Dendritic cell treated with granulocyte-macrophage colony-stimulating factor and Interleukin-4, amounts not matched to agents 40 ng/mL and 50 ng/mL, for 4 days (primary cell): ENCODE data around the gene CPN1.

Experiments used
- H3K27ac Mint-ChIP-seq: one replicate; pipeline ENCODE4 v1.8.0; 2022; ENCODE audit warnings: mild to moderate bottlenecking, mixed read lengths
- H3K27me3 Mint-ChIP-seq: one replicate; pipeline ENCODE4 v1.8.0; 2022; ENCODE audit warnings: mild to moderate bottlenecking, mixed read lengths
- H3K36me3 Mint-ChIP-seq: one replicate; pipeline ENCODE4 v1.8.0; 2022; ENCODE audit warnings: low read depth, mixed read lengths
- H3K4me1 Mint-ChIP-seq: one replicate; pipeline ENCODE4 v1.8.0; 2022; ENCODE audit warnings: low read depth, mixed read lengths
- H3K4me3 Mint-ChIP-seq: one replicate; pipeline ENCODE4 v1.8.0; 2022; ENCODE audit warnings: mild to moderate bottlenecking, moderate library complexity, mixed read lengths
- H3K9me3 Mint-ChIP-seq: one replicate; pipeline ENCODE4 v1.8.0; 2022; ENCODE audit warnings: mixed read lengths
- intact Hi-C: fragments of 100-400 bp; cut with micrococcal nuclease; formaldehyde crosslinking; loops from one replicate; pipeline ENCODE4 v1.15.0; 2022

The CPN1 gene

DNA sequence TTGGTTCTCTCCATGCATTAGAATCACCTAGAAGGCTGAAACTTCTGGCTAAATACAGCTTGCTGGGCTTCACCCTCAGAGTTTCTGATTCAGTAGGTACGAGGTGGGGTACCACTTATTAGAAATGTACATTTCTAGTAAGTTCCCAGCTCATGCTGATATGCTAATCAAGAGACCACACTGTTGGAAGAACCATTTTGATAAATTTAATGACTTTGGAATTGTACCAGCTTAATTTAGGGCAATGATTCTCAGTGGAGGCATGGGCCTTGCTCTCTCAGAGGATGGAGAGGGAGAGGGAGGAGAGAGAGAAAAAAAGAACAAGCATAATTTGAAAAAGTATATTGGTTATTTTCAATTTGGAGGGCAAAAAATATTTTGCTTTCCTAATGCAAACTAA lies 20.3 kb downstream of the CPN1 start:
- Mint-ChIP-seq H3K9me3 (no peaks in the 10 kb centered on the region), H3K36me3 (no peaks in the 10 kb centered on the region), H3K27ac (no peak overlapping the region), H3K27me3 (peaks cover 13% of the 10 kb centered on the region), H3K4me1 (no peaks in the 10 kb centered on the region), H3K4me3 (no peak overlapping the region)
- intact Hi-C loops: no loop called here

DNA sequence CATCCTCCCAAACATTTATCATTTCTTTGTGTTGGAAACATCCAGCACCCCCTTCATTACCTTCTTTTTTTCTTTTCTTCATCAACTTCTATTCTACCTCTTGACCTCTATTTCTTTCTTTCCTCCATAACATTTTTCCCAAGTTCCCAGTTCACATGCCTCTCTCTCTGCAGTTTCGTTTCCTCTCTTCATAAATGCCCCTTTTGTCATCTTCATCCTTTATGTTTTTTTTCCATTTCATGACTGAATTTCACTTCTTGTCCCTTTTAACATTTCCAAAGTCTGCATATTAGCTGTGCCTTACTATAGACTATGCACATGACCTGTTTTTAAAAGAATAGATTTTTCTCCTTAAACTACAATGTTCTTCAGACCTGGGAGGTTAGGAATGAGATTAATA lies 23.7 kb downstream of the CPN1 start:
- Mint-ChIP-seq H3K9me3 (no peaks in the 10 kb centered on the region), H3K27me3 (peaks cover 12% of the 10 kb centered on the region), H3K27ac (no peak overlapping the region), H3K36me3 (no peaks in the 10 kb centered on the region), H3K4me3 (no peak overlapping the region), H3K4me1 (no peaks in the 10 kb centered on the region)
- intact Hi-C loops: no loop called here

DNA sequence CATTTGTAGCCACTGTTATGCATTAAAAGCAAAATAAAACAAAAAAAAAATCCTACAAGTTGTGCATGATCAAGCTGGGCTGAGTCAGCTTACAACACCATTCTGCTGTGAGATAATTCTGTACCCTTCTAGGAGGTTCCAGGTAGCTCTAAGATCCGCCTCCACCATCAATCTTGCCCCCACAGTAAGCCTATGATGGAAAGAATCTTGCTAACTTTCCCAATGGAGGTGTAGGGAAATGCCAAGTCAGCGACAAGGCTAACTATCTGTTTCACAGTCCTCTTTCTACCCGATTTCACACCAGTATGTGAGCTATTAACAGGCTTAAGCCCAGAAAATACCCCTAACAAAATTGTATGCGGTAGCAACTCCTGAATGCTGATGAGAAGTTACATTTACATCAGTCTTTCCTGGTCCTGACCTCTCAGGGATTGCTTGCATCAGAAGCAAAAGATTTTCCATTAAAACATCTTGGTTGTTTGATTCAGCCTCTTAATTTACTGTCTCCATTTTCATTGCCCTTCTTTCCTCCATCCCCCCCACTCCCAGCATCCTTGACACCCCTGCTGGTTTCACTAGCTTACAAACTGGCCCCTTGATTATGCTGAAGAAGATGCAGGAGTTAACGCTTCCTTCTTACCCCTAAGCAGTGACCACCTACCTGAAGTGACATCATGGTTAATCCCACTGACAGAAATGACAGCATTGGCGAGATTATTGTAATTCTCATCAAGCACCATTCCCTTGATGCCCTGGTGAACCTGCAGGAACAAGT lies 27.8 kb downstream of the CPN1 start:
- no peaks in the 10 kb centered on the region for H3K9me3 Mint-ChIP-seq
- intact Hi-C loops: no loop called here
- H3K36me3 Mint-ChIP-seq: no peaks in the 10 kb centered on the region
- no peak overlapping the region for H3K27ac Mint-ChIP-seq
- H3K27me3 Mint-ChIP-seq: peaks cover 12% of the 10 kb centered on the region
- H3K4me1 Mint-ChIP-seq: no peaks in the 10 kb centered on the region
- no peak overlapping the region for H3K4me3 Mint-ChIP-seq

DNA sequence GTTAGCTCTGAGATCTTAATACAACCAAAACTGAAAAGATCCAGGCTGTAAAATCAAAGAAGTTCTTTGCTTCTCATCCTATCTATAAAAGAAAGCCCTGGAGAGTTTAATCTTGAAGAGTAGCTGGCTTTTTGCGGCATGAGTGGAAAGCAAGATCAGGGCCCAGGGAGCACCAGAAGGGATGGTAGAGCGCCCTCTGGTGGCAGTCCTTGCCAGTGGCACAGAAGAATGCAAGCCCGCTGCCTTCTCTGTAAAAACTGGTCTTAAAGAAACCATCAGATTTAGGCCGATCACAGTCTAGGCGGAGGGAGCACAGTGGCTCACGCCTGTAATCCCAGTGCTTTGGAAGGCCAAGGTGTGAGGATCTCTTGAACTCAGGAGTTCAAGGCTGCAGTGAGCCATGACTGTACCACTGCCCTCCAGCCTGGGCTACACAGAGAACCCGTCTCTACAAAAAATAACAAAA lies 35.6 kb downstream of the CPN1 start:
- intact Hi-C loops: loop anchor here (1.0 to 5.0 kb wide), 2 partner anchors 74 to 200 kb away; no protein-coding TSS in a partner anchor
- H3K36me3 Mint-ChIP-seq: no peaks in the 10 kb centered on the region
- H3K27me3 Mint-ChIP-seq: no peaks in the 10 kb centered on the region
- peaks cover 5% of the 10 kb centered on the region for H3K4me1 Mint-ChIP-seq
- no peaks in the 10 kb centered on the region for H3K9me3 Mint-ChIP-seq
- H3K4me3 Mint-ChIP-seq: no peak overlapping the region
- H3K27ac Mint-ChIP-seq: no peak overlapping the region

DNA sequence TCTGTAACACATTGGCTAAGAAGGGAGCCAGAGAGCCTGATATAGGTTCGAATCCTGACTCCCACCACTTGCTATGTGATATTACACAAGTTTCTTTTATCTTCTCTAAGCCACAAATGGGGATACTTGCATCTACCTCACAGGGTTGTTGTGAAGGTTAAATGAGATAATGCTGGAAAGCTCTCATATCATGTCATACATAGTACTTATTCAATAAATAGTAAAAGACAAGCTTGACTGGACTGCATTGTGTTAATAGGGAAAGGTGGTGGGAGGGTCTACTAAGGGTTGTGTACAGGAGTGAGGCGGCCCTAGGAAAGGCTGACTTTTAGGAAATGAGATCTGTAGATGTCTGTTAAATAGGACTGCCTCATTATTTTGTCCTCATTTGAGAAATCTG lies 36.1 kb downstream of the CPN1 start:
- Mint-ChIP-seq H3K36me3 (no peaks in the 10 kb centered on the region), H3K27me3 (no peaks in the 10 kb centered on the region), H3K4me1 (peaks cover 5% of the 10 kb centered on the region), H3K27ac (no peak overlapping the region), H3K9me3 (no peaks in the 10 kb centered on the region), H3K4me3 (no peak overlapping the region)
- intact Hi-C loops: loop anchor here (5.0 kb wide), 1 partner anchor 73 kb away; no protein-coding TSS in a partner anchor

DNA sequence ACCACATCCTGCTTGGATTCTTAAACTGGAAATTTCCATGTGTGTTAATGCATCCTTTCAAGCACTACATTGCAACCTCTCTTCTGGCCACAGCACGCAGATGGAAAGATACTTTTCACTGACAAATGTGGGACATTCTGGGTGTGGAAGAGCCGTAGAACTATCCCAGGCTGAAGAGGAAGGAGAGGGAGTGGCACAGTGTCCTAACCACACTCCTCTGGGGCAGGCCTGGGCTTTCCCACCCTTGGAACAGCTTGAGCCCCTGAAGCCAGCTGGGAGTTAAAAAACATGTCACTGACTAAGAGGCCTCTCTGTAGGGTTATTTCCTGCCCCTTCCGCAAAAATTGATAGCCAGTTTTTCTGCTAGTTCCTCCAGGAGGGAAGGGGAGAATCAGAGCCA lies 37.9 kb downstream of the CPN1 start:
- peaks cover 5% of the 10 kb centered on the region for H3K4me1 Mint-ChIP-seq
- H3K9me3 Mint-ChIP-seq: no peaks in the 10 kb centered on the region
- H3K36me3 Mint-ChIP-seq: no peaks in the 10 kb centered on the region
- intact Hi-C loops: no loop called here
- no peaks in the 10 kb centered on the region for H3K27me3 Mint-ChIP-seq
- H3K4me3 Mint-ChIP-seq: no peak overlapping the region
- H3K27ac Mint-ChIP-seq: no peak overlapping the region

DNA sequence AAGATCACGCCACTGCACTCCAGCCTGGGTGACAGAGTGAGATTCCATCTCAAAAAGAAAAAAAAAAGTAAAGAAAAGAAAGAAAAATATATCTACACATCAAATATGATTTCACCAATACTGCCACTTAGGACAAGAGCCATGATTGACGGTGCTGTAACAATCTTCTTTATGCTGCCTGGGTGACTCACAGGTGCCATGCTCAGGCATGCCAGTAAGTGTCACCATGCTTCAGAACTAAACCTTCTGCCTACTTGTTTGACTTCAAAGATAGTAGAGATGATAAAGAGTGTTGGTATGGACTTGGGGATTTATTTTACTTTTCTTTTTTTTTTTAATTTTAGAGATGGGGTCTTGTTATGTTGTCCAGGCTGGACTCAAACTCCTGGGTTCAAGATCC lies 38.3 kb downstream of the CPN1 start:
- Mint-ChIP-seq H3K4me3 (no peak overlapping the region), H3K27ac (no peak overlapping the region), H3K4me1 (peaks cover 5% of the 10 kb centered on the region), H3K27me3 (no peaks in the 10 kb centered on the region), H3K36me3 (no peaks in the 10 kb centered on the region), H3K9me3 (no peaks in the 10 kb centered on the region)
- intact Hi-C loops: no loop called here

DNA sequence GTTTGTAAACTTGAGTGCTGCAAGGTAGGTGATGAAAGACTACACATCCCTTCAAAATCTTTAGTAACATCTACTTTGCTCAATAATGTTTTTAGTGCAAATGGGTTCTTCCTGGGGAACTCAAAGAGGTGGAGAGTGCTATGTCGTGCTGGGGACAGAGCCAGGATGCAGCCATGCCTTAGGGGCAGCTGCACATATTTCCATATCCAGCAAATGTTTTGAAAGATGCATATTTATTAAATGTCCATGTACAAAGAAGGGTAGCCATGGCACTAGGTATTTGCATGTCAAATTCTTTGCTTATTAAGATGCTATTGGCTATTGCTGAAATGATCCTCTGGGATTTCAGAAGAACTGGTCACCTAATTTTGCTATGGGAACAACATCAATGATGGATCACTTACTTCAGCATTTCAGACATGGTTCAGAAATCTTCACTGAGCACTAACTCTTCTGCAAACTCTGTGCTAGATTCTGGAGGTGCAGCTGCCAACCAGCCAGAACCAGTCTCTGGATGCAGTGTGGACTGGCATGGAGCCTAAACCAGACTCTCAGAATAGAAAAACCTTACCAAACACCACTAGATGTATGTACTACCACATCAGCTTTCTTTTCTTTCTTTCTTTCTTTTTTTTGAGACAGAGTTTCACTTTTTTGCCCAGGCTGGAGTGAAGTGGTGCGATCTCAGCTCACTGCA lies 40.2 kb downstream of the CPN1 start:
- Mint-ChIP-seq H3K4me1 (peaks cover 5% of the 10 kb centered on the region), H3K27me3 (no peaks in the 10 kb centered on the region), H3K9me3 (no peaks in the 10 kb centered on the region), H3K27ac (no peak overlapping the region), H3K4me3 (no peak overlapping the region), H3K36me3 (no peaks in the 10 kb centered on the region)
- intact Hi-C loops: no loop called here

DNA sequence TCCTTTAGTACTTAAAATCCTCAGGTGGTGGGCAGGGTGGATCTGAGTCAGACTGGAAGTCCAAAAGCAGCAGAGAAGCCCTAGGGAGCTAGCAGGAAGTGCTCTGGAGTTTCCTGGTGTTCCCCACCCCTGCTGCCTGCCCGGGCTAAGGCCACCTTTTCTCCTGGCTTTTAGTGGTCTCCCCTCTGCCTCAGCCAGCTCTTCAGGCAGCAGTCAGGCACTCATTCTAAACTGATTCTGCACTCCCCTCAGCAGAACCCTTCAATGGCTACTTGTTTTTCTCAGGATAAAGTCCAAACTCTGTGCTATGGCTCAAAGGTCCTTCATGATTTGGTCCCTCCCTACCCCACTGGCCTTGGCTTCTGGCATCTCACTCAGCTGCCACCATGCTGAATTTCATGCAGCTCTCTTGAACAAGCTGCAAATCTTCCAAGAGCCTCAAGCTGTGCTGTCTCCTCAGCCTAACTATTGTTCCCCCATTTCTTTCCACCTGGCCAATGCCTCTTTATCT lies 43.1 kb downstream of the CPN1 start:
- H3K36me3 Mint-ChIP-seq: no peaks in the 10 kb centered on the region
- intact Hi-C loops: no loop called here
- H3K4me1 Mint-ChIP-seq: no peaks in the 10 kb centered on the region
- no peak overlapping the region for H3K4me3 Mint-ChIP-seq
- no peaks in the 10 kb centered on the region for H3K27me3 Mint-ChIP-seq
- no peaks in the 10 kb centered on the region for H3K9me3 Mint-ChIP-seq
- H3K27ac Mint-ChIP-seq: no peak overlapping the region

DNA sequence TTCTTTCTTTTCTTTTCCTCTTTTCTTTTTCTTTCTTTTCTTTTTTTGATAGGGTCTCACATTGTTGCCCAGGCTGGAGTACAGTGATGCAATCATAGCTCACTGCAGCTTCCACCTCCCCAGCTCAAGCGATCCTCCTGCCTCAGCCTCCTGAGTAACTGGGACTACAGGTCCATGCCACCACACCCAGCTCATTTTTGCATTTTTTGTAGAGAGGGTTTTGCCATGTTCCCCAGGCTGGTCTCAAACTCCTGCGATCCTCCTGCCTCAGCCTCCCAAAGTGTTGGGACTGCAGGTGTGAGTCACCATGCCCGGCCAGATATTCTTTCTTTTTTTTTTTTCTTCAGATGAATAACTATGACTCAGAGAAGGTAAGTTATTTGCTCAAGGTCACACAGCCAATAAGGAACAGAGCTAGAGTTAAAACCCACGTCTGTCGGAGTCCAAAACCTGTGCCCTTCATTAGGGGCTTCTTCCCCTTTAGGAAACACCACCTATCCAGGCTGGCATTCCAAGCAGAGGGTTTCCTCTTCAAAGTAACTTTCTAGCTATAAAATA lies 43.8 kb downstream of the CPN1 start:
- Mint-ChIP-seq H3K27ac (no peak overlapping the region), H3K36me3 (no peaks in the 10 kb centered on the region), H3K9me3 (no peaks in the 10 kb centered on the region), H3K4me3 (no peak overlapping the region), H3K27me3 (no peaks in the 10 kb centered on the region), H3K4me1 (no peaks in the 10 kb centered on the region)
- intact Hi-C loops: no loop called here

DNA sequence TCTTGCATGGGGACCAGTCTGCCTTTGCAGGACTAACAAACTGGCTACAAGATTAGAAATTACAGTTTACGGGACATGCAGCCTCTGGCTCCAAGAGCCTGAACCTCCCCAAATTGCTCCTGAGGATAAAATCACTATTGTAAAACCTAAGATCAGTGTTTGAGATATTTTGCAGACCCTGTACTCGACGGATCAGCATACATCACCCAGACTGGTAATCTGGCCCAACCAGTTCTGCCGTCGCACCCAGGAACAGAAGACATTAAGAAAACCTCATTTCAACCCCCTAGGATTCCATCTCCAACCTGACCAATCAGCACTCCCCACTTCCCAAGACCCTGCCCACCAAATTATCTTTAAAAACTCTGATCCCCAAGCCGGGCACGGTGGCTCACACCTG lies 44.8 kb downstream of the CPN1 start:
- intact Hi-C loops: no loop called here
- Mint-ChIP-seq H3K27ac (no peak overlapping the region), H3K27me3 (no peaks in the 10 kb centered on the region), H3K4me1 (no peaks in the 10 kb centered on the region), H3K4me3 (no peak overlapping the region), H3K9me3 (no peaks in the 10 kb centered on the region), H3K36me3 (no peaks in the 10 kb centered on the region)

DNA sequence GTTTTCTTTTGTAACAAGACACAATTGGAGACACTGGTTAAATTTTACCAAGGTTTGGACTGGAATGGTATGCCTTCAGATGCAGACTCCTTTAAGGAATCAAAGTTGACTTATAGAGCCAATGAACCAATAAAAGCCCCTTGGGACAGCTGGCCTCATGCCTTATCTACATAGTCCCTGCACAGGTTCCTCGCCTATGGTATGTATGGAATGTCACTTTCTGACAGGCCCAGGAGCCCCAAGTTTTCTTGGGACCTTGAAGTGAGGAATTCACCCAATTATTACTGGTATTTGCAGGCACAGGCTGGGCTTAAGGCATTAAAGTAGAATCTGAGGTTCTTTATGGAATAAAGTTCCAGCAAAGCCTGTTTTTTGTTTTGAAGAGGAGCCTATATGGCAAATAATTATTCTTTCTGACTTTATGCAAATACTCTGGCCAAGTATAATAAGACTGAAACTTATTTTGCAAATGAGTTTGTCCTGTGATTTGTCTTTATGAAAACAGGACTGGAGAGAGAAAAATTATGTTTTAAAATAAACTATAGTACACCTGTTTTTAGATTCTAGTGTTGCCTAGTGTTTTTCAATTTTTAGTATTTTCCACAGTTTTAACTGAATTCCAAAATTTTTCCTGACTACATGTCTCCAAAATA lies 47.8 kb downstream of the CPN1 start:
- Mint-ChIP-seq H3K9me3 (no peaks in the 10 kb centered on the region), H3K4me1 (no peaks in the 10 kb centered on the region), H3K27ac (no peak overlapping the region), H3K36me3 (no peaks in the 10 kb centered on the region), H3K4me3 (no peak overlapping the region), H3K27me3 (no peaks in the 10 kb centered on the region)
- intact Hi-C loops: no loop called here

DNA sequence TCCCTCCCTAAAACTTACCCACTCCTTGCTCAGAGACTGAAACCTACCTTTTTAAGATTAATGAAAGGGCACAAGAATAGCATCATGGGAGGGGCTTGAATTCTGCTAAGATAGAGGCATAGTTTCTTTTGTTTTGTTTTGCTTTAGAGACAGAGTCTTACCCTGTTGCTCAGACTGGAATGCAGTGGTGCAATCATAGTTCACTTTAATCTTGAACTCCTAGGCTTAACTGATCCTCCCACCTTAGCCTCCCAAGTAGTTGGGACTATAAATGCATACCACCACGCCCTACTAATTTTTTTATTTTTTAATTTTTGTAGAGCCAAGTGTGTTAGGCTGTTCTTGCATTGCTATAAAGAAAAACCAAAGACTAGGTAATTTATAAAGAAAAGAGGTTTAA lies 54.3 kb downstream of the CPN1 start:
- H3K36me3 Mint-ChIP-seq: no peaks in the 10 kb centered on the region
- H3K27ac Mint-ChIP-seq: no peak overlapping the region
- H3K9me3 Mint-ChIP-seq: peaks cover 10% of the 10 kb centered on the region
- H3K27me3 Mint-ChIP-seq: peaks cover 5% of the 10 kb centered on the region
- intact Hi-C loops: no loop called here
- H3K4me3 Mint-ChIP-seq: no peak overlapping the region
- no peaks in the 10 kb centered on the region for H3K4me1 Mint-ChIP-seq

DNA sequence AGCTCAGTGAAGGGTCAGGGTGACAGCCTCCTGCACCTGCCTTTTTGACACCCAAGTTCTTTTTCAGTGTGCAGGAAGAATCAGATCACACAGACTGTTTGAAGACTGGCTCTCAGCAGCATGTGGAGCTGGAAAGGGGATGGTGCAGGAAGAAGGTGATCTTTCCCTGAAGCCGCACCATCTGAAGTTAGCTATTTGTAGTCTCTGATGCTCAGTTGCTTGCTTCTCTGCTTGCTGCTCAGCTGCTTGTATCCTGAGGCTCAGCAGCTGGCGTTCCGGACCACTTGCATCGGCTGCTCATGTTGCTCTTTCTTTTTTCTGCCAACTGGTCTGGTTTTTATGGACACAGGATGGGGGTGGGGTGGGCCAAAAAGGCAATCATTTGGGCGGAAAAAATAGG lies 56.1 kb downstream of the CPN1 start:
- Mint-ChIP-seq H3K4me1 (no peaks in the 10 kb centered on the region), H3K27me3 (peaks cover 8% of the 10 kb centered on the region)

More for the DNA sequence above, 56.1 kb downstream of the CPN1 start:
- Mint-ChIP-seq H3K36me3 (no peaks in the 10 kb centered on the region), H3K9me3 (peaks cover 10% of the 10 kb centered on the region), H3K27ac (no peak overlapping the region), H3K4me3 (no peak overlapping the region)
- intact Hi-C loops: no loop called here
